ENCODE data around the gene SH3TC2.

SH3TC2 gene

DNA sequence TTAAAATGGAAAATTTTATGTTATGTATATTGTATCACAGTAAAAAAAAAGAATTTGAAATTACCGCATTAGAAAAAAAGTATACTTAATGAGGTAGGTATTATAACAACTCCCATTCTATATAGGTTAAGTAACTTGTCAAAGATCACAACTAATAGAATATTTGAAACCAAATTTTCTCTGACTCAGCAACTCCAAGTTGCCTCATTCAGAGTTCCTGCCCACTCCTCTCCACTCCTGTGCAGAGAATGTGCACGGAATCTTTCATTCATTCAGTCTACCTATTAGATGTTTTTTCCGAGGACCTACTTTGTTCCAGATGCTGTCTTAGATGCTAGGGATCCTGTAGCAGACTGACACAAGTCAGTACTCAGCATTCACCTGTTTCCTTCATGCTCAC, 15.4 kb downstream of the SH3TC2 start:
- H3K4me3 Mint-ChIP-seq, result no peak overlapping the region
- H3K27me3 Mint-ChIP-seq, result peaks cover 6% of the 10 kb centered on the region
- H3K36me3 Mint-ChIP-seq, result no peaks in the 10 kb centered on the region
- no peak overlapping the region for H3K27ac Mint-ChIP-seq
- ATAC-seq (ENCODE audit: low read depth) (no peak), DNase-seq (ENCODE audit: low spot score in 2 of 2) (no peak)
- H3K9me3 Mint-ChIP-seq, result no peaks in the 10 kb centered on the region
- no peaks in the 10 kb centered on the region for H3K4me1 Mint-ChIP-seq

DNA sequence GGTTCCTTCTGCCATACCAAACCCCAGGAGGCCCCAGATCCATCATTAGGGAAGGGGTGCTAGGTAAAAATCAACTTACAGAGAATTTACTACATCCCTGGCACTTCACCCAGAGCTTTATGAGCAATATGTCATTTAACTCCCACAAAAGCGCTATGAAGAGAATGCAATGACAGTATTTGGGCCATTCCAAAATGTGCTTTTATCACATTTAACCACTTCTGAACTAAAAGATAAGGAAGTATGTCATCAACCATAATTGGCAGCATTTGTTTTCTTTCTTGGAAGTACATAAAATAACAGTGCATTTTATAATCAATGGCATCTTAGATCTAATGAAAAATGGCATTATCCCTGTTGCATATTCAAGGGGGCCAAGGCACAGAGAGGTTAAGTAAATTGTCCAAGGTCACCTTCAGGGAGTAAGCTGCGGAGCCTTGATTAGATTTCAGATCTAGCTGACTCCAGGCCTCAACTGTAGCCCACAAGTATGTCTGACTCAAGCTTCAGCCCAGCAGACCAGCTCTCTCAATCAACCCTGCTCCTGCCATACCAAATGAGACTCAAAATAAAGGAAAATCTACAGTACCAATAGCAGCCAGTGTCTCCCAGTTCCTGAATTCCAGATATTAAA, 16.5 kb downstream of the SH3TC2 start:
- H3K4me3 Mint-ChIP-seq, result no peak overlapping the region
- no peak for ATAC-seq (ENCODE audit: low read depth)
- H3K27ac Mint-ChIP-seq, result no peak overlapping the region
- H3K4me1 Mint-ChIP-seq, result no peaks in the 10 kb centered on the region
- no peaks in the 10 kb centered on the region for H3K36me3 Mint-ChIP-seq
- H3K9me3 Mint-ChIP-seq, result no peaks in the 10 kb centered on the region
- no peak for DNase-seq (ENCODE audit: low spot score in 2 of 2)
- peaks cover 4% of the 10 kb centered on the region for H3K27me3 Mint-ChIP-seq

GRCh38 chr5:149045089-149045460, 17.8 kb downstream of the SH3TC2 start:
- H3K27ac Mint-ChIP-seq, result no peak overlapping the region
- peaks cover 4% of the 10 kb centered on the region for H3K27me3 Mint-ChIP-seq
- DNase-seq (ENCODE audit: low spot score in 2 of 2) (no peak), ATAC-seq (ENCODE audit: low read depth) (no peak)
- no peaks in the 10 kb centered on the region for H3K9me3 Mint-ChIP-seq
- H3K36me3 Mint-ChIP-seq, result no peaks in the 10 kb centered on the region
- H3K4me1 Mint-ChIP-seq, result no peaks in the 10 kb centered on the region
- no peak overlapping the region for H3K4me3 Mint-ChIP-seq

DNA sequence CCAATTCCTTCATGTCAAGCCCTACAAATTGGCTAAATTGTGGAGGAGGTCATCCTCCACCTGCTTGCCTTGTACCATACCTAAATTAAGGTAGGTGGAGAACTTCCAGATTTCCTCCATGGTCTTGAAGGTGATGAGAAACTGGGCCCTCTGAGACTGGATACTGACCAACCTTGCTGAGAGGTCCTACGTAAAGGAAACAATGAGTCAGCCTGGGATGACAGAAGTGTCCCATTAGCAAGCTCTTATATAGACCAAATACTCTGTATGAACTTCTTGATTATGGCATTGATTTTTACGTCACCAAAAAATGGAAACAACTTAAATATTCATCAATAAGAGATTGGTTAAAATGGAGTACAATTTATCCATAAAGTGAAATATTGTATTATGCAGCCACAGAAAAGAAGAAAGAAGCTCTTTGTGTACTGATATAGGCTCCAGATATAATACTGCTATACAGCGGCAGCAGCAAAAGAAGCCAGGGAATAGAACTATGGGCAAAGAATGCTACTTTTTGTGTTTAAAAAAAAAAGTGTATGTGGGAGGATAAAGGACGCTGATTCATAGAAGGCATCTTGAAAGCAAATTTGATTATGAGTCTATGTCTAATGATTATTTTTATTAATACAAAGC, 18.3 kb downstream of the SH3TC2 start:
- H3K4me1 Mint-ChIP-seq, result no peaks in the 10 kb centered on the region
- no peaks in the 10 kb centered on the region for H3K9me3 Mint-ChIP-seq
- H3K27ac Mint-ChIP-seq, result no peak overlapping the region
- H3K36me3 Mint-ChIP-seq, result no peaks in the 10 kb centered on the region
- ATAC-seq (ENCODE audit: low read depth) (no peak), DNase-seq (ENCODE audit: low spot score in 2 of 2) (no peak)
- H3K4me3 Mint-ChIP-seq, result no peak overlapping the region
- peaks cover 1% of the 10 kb centered on the region for H3K27me3 Mint-ChIP-seq

GRCh38 chr5:149043641-149044040, 19.2 kb downstream of the SH3TC2 start:
- no peaks in the 10 kb centered on the region for H3K9me3 Mint-ChIP-seq
- peaks cover 1% of the 10 kb centered on the region for H3K27me3 Mint-ChIP-seq
- no peaks in the 10 kb centered on the region for H3K36me3 Mint-ChIP-seq
- ATAC-seq (ENCODE audit: low read depth), result no peak
- no peak overlapping the region for H3K27ac Mint-ChIP-seq
- DNase-seq (ENCODE audit: low spot score in 2 of 2), result no peak
- H3K4me1 Mint-ChIP-seq, result no peaks in the 10 kb centered on the region
- H3K4me3 Mint-ChIP-seq, result no peak overlapping the region

GRCh38 chr5:149042865-149043264, 20.0 kb downstream of the SH3TC2 start:
- no peaks in the 10 kb centered on the region for H3K36me3 Mint-ChIP-seq
- ATAC-seq (ENCODE audit: low read depth), result no peak
- no peak for DNase-seq (ENCODE audit: low spot score in 2 of 2)
- peaks cover 2% of the 10 kb centered on the region for H3K27me3 Mint-ChIP-seq
- H3K4me1 Mint-ChIP-seq, result no peaks in the 10 kb centered on the region
- no peaks in the 10 kb centered on the region for H3K9me3 Mint-ChIP-seq
- H3K27ac Mint-ChIP-seq, result no peak overlapping the region
- no peak overlapping the region for H3K4me3 Mint-ChIP-seq

DNA sequence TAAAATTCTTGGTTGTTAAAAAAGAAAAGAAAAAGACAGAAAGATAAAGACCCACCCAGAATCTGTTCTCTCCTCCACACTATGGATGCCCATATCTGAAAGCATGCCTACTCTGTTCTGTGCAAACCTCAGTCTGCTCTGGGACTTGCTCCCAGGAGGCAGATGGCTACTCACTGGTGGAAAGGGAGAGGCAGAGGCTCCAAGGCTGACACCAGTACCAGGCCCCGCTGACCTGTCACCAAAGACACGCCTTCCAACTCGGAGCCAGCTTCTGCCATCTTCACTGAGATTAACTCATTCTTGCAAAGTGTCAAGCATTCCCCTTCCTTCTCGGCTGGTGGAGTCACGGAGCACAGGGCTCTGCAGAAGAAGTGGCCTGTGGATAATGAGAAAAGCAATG, 21.6 kb downstream of the SH3TC2 start:
- Mint-ChIP-seq H3K4me3 (no peak overlapping the region), H3K36me3 (no peaks in the 10 kb centered on the region), H3K27me3 (peaks cover 7% of the 10 kb centered on the region), H3K4me1 (no peaks in the 10 kb centered on the region), H3K9me3 (no peaks in the 10 kb centered on the region), H3K27ac (no peak overlapping the region)
- no peak for ATAC-seq (ENCODE audit: low read depth)
- DNase-seq (ENCODE audit: low spot score in 2 of 2), result no peak

- Mint-ChIP-seq H3K4me1 (peaks cover 2% of the 10 kb centered on the region), H3K36me3 (no peaks in the 10 kb centered on the region), H3K27me3 (peaks cover 8% of the 10 kb centered on the region), H3K4me3 (no peak overlapping the region), H3K9me3 (no peaks in the 10 kb centered on the region), H3K27ac (no peak overlapping the region)
- DNase-seq (ENCODE audit: low spot score in 2 of 2), result no peak
- no peak for ATAC-seq (ENCODE audit: low read depth)
Observed at GRCh38 chr5:149040421-149040820, 22.4 kb downstream of the SH3TC2 start.

DNA sequence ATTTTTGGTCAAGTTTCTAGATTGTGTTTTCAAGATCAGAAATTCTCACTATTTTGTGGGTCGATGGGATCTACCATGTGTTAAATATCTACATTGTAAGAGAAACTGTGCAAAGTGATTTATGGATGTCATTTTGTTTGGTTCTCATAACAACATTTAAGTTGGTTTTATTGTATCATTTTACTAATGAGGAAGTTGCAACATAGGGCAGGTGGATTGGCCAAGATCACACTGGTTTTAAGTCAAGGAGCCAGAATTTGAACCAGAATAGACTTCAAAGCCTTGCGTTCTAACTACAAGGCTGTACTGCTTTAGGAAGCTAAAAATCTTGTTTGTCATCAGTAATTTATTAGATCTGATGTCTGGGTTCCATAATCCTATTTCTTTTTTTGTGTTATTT, 23.4 kb downstream of the SH3TC2 start:
- H3K9me3 Mint-ChIP-seq, result no peaks in the 10 kb centered on the region
- H3K4me1 Mint-ChIP-seq, result peaks cover 5% of the 10 kb centered on the region
- H3K27ac Mint-ChIP-seq, result no peak overlapping the region
- ATAC-seq (ENCODE audit: low read depth), result no peak
- peaks cover 7% of the 10 kb centered on the region for H3K27me3 Mint-ChIP-seq
- H3K4me3 Mint-ChIP-seq, result no peak overlapping the region
- no peaks in the 10 kb centered on the region for H3K36me3 Mint-ChIP-seq
- DNase-seq (ENCODE audit: low spot score in 2 of 2), result no peak

GRCh38 chr5:149038336-149039080, 24.4 kb downstream of the SH3TC2 start:
- no peak overlapping the region for H3K27ac Mint-ChIP-seq

GRCh38 chr5:149037817-149038216, 25.0 kb downstream of the SH3TC2 start:
- DNase-seq (ENCODE audit: low spot score in 2 of 2) (no peak), ATAC-seq (ENCODE audit: low read depth) (no peak)
- H3K4me3 Mint-ChIP-seq, result no peak overlapping the region
- no peak overlapping the region for H3K27ac Mint-ChIP-seq
- H3K9me3 Mint-ChIP-seq, result no peaks in the 10 kb centered on the region
- H3K4me1 Mint-ChIP-seq, result peaks cover 5% of the 10 kb centered on the region
- no peaks in the 10 kb centered on the region for H3K36me3 Mint-ChIP-seq
- H3K27me3 Mint-ChIP-seq, result peaks cover 7% of the 10 kb centered on the region

More at GRCh38 chr5:149038336-149039080, 24.4 kb downstream of the SH3TC2 start:
- Mint-ChIP-seq H3K36me3 (no peaks in the 10 kb centered on the region), H3K9me3 (no peaks in the 10 kb centered on the region), H3K4me1 (peaks cover 5% of the 10 kb centered on the region), H3K27me3 (peaks cover 7% of the 10 kb centered on the region), H3K4me3 (no peak overlapping the region)
- ATAC-seq (ENCODE audit: low read depth) (no peak), DNase-seq (ENCODE audit: low spot score in 2 of 2) (no peak)

DNA sequence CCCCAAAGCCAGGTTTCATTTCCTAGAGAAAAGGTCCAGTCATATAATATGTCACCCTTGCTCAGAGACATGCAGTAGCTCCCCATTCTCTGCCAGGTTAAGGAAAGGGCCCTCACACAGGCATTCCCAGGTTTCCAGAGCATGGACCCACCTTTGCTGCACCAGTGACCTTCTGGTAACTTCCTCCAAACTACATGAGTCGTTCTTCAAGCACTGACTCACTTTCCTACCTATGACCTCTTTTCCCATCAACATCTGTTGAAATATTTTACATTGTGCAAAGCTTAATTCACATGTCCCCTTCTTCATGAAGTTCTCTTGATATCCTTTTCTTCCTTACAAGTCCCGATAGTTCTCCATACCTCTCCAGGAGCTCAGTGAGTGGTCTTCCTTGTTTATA, 25.9 kb downstream of the SH3TC2 start:
- Mint-ChIP-seq H3K4me1 (peaks cover 5% of the 10 kb centered on the region), H3K27me3 (peaks cover 7% of the 10 kb centered on the region), H3K4me3 (no peak overlapping the region), H3K27ac (no peak overlapping the region), H3K9me3 (no peaks in the 10 kb centered on the region), H3K36me3 (no peaks in the 10 kb centered on the region)
- DNase-seq (ENCODE audit: low spot score in 2 of 2) (no peak), ATAC-seq (ENCODE audit: low read depth) (no peak)

GRCh38 chr5:149036168-149036567, 26.7 kb downstream of the SH3TC2 start:
- peaks cover 5% of the 10 kb centered on the region for H3K4me1 Mint-ChIP-seq
- ATAC-seq (ENCODE audit: low read depth), result no peak
- no peaks in the 10 kb centered on the region for H3K36me3 Mint-ChIP-seq
- DNase-seq (ENCODE audit: low spot score in 2 of 2), result no peak
- no peak overlapping the region for H3K4me3 Mint-ChIP-seq
- no peaks in the 10 kb centered on the region for H3K9me3 Mint-ChIP-seq
- no peak overlapping the region for H3K27ac Mint-ChIP-seq
- H3K27me3 Mint-ChIP-seq, result peaks cover 7% of the 10 kb centered on the region

DNA sequence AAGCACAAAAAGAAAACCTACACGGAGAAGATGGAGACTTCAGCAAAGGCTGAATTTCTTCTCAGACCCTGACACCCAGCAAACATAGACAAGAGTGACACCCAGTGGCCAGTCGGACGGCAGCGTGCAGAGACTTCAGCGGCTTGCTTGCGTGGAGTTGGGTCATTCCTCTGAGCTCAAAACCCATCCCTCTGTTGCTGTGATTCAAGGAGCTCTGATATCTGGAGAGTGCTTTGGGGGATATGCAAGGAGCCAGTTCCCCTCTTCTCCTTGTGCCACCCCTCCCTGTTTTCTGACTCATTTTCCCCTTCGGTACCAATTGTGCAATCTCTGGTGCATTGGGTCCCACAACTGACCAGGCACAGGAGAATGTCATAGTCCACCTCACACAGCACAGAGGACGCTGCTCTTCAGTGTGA, 27.5 kb downstream of the SH3TC2 start:
- Mint-ChIP-seq H3K27me3 (peaks cover 7% of the 10 kb centered on the region), H3K27ac (no peak overlapping the region), H3K9me3 (no peaks in the 10 kb centered on the region), H3K36me3 (no peaks in the 10 kb centered on the region), H3K4me3 (no peak overlapping the region), H3K4me1 (peaks cover 5% of the 10 kb centered on the region)
- peak; percentile 61 to 69 for DNase-seq (ENCODE audit: low spot score in 2 of 2)
- peak; percentile 88 for ATAC-seq (ENCODE audit: low read depth)
